HUES6 (cell line): ENCODE data around the gene UBAC2.

Source experiments
- H3K27ac ChIP-seq: 2 replicates; pipeline ENCODE4 v1.7.0; 2013; ENCODE audit warnings: low read depth, mild to moderate bottlenecking, low read length, inconsistent platforms
- H3K27me3 ChIP-seq: 2 replicates; pipeline ENCODE4 v1.6.1; 2013; ENCODE audit warnings: low read length; ENCODE audit not compliant: control insufficient read depth, insufficient read depth
- H3K36me3 ChIP-seq: 2 replicates; pipeline ENCODE4 v1.6.1; 2013; ENCODE audit warnings: low read length; ENCODE audit not compliant: control insufficient read depth, insufficient read depth
- H3K4me1 ChIP-seq: 2 replicates; pipeline ENCODE4 v1.6.1; 2013; ENCODE audit warnings: low read length; ENCODE audit not compliant: control insufficient read depth, insufficient read depth
- H3K4me3 ChIP-seq: 2 replicates; pipeline ENCODE4 v1.5.1; 2013; ENCODE audit warnings: low read depth, low read length
- H3K9ac ChIP-seq: one replicate; pipeline ENCODE4 v1.6.1; 2013; ENCODE audit warnings: mild to moderate bottlenecking, low read length
- H3K9me3 ChIP-seq: 2 replicates; pipeline ENCODE4 v1.6.1; 2013; ENCODE audit warnings: low read depth, low read length; ENCODE audit not compliant: control insufficient read depth, insufficient read depth

The UBAC2 gene

GRCh38 chr13:99357941-99358340 is 157.3 kb downstream of the UBAC2 start:
- Histone ChIP-seq H3K4me3 (no peak overlapping the region), H3K4me1 (peaks cover 10% of the 10 kb centered on the region; the same call in 1 of the 2 replicates), H3K9ac (no peak overlapping the region), H3K27ac (no peak overlapping the region), H3K9me3 (no peaks in the 10 kb centered on the region), H3K36me3 (peaks cover 43% of the 10 kb centered on the region), H3K27me3 (no peaks in the 10 kb centered on the region)

DNA sequence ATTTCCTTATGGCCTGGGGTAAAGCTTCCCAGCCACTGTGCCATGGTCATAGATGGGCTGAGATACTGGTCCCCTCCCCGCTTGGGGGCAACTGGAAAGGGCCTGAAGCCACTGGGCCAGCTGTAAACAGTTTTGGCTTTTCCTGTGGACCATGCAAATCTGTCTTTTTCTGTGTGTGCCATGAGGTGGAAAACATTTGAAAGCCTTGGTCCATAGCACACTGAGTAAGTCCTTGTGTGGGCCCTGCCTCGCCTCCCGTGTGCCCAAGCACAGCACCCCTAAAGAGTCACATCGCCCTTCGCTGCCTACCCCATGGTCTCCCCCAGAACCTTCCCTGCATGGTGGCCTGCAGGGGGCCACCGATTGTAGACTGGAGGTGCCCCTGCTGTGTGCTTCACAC is 158.9 kb downstream of the UBAC2 start:
- Histone ChIP-seq H3K27me3 (no peaks in the 10 kb centered on the region), H3K4me3 (no peak overlapping the region), H3K27ac (no peak overlapping the region), H3K36me3 (peaks cover 41% of the 10 kb centered on the region), H3K9ac (no peak overlapping the region), H3K4me1 (peaks cover 10% of the 10 kb centered on the region; the same call in 1 of the 2 replicates), H3K9me3 (no peaks in the 10 kb centered on the region)

DNA sequence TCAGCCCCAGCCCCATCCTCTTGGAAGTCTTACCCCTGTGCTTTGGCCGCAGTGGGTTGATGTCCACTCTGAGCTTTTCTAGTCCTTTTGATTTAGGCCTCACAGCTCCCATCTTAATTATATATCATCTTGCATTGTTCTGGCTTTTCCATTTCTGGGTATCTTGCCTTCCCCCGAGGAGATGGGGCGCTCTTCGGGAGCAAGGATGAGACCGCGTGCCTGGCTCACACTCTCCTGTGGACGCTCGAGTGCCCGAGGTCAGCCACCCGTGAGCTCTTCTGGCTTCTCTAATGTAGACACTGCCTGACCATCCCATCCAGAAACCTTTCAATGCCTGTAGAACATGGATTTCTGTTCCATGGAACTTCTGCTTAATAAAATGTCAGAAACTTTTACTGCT is 160.0 kb downstream of the UBAC2 start:
- no peak overlapping the region for H3K9ac ChIP-seq
- peaks cover 29% of the 10 kb centered on the region for H3K36me3 ChIP-seq
- H3K9me3 ChIP-seq: no peaks in the 10 kb centered on the region
- no peak overlapping the region for H3K4me3 ChIP-seq
- H3K27ac ChIP-seq: no peak overlapping the region
- no peaks in the 10 kb centered on the region for H3K27me3 ChIP-seq
- H3K4me1 ChIP-seq: peaks cover 10% of the 10 kb centered on the region; the same call in 1 of the 2 replicates

GRCh38 chr13:99361197-99361596 is 160.5 kb downstream of the UBAC2 start:
- H3K9me3 ChIP-seq: no peaks in the 10 kb centered on the region
- no peak overlapping the region for H3K27ac ChIP-seq
- H3K9ac ChIP-seq: no peak overlapping the region
- no peaks in the 10 kb centered on the region for H3K27me3 ChIP-seq
- no peak overlapping the region for H3K4me3 ChIP-seq
- peaks cover 26% of the 10 kb centered on the region for H3K36me3 ChIP-seq
- peaks cover 10% of the 10 kb centered on the region; the same call in 1 of the 2 replicates for H3K4me1 ChIP-seq

DNA sequence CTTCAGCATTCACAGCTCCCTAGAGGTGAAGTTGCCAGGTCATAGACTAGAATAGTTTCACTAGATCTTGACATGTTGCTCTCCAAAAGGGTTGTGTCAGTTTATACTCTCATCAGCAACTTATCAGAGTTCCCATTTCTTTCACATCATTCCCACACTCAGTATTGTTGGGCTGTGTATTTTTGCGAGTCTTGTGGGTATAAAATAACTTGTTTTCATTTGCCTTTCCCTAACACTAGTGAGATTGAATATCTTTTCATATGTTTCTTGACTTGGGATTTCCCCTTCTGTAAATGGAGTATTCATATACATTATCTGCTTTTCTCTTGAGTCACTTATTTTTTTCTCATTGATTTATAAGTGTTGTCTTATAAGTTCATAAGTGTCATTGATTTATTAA is 161.7 kb downstream of the UBAC2 start:
- no peak overlapping the region for H3K9ac ChIP-seq
- no peaks in the 10 kb centered on the region for H3K9me3 ChIP-seq
- H3K4me1 ChIP-seq: peaks cover 11% of the 10 kb centered on the region; the same call in 1 of the 2 replicates
- H3K36me3 ChIP-seq: peaks cover 14% of the 10 kb centered on the region; the same call in 1 of the 2 replicates
- no peak overlapping the region for H3K4me3 ChIP-seq
- H3K27me3 ChIP-seq: no peaks in the 10 kb centered on the region
- H3K27ac ChIP-seq: no peak overlapping the region

DNA sequence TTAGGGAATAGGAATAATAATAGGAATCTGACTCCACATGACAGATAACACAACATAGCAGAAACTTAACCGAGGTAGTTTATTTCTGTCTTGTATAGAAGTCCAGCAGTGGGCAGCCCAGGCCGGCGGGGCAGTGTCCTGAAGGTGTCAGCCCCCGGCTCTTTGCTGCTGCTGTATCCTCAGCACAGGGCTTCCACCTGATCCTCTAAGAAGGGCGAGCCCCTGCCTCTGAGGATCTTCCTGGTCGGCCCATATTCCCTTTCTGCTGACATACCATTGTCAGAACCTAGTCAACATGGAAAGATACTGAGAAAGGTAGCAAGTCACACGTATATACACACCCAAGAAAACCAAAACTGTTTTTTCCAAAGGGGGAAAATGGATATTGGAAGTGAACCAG is 162.7 kb downstream of the UBAC2 start:
- Histone ChIP-seq H3K36me3 (peaks cover 10% of the 10 kb centered on the region; the same call in 1 of the 2 replicates), H3K27me3 (no peaks in the 10 kb centered on the region), H3K9me3 (no peaks in the 10 kb centered on the region), H3K27ac (no peak overlapping the region), H3K4me1 (peaks cover 14% of the 10 kb centered on the region; the same call in 1 of the 2 replicates), H3K9ac (no peak overlapping the region), H3K4me3 (no peak overlapping the region)

GRCh38 chr13:99363949-99364348 is 163.3 kb downstream of the UBAC2 start:
- Histone ChIP-seq H3K4me1 (peaks cover 10% of the 10 kb centered on the region; the same call in 1 of the 2 replicates), H3K4me3 (no peak overlapping the region), H3K9ac (no peak overlapping the region), H3K9me3 (no peaks in the 10 kb centered on the region), H3K36me3 (peaks cover 14% of the 10 kb centered on the region; the same call in 1 of the 2 replicates), H3K27me3 (no peaks in the 10 kb centered on the region), H3K27ac (no peak overlapping the region)

DNA sequence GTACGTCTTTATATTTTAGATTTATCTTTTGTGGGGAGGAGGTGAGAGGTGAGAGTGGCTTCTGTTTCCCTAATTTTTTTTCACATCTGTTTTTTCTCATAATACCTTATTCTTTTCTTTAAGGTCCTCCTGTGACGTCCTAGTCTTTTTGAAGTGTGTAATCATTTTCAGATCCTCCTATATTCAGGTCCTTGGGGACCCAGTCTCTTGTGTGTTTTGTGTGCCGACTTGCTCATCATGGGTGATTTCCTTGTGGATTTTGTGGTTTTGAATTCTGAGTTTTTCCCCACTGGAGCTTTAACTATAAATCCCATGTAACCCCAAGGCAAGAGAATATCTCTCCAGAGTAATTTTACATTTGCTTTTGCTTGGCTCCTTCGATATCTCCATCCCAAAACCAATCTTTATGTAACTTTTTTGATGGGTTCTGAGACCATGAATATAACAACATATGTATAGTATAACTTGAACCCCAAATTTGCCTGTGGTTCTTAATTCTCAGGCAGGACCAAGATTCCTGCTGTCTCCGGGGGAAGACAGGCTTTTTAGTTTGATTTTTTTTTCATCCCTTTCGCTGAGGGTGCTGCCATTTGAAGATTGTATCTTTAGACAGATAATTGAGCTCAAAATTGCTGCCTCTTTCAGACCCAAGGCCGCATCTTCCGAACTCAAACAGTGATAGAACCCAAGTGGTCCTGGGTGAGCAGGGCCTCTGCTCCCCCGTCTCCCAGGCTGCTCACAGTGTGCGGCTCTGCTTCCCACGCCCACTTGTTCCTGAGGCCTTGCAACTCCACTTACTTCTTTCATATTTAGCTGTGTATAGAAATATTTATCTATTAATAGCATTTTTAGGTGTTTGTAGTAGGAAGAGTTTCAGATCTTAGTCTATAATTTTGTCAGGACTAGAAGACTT is 165.7 kb downstream of the UBAC2 start:
- Histone ChIP-seq H3K4me1 (peaks cover 3% of the 10 kb centered on the region; the same call in 1 of the 2 replicates), H3K36me3 (peaks cover 26% of the 10 kb centered on the region), H3K27me3 (no peaks in the 10 kb centered on the region), H3K4me3 (no peak overlapping the region), H3K9me3 (no peaks in the 10 kb centered on the region), H3K27ac (no peak overlapping the region), H3K9ac (no peak overlapping the region)

DNA sequence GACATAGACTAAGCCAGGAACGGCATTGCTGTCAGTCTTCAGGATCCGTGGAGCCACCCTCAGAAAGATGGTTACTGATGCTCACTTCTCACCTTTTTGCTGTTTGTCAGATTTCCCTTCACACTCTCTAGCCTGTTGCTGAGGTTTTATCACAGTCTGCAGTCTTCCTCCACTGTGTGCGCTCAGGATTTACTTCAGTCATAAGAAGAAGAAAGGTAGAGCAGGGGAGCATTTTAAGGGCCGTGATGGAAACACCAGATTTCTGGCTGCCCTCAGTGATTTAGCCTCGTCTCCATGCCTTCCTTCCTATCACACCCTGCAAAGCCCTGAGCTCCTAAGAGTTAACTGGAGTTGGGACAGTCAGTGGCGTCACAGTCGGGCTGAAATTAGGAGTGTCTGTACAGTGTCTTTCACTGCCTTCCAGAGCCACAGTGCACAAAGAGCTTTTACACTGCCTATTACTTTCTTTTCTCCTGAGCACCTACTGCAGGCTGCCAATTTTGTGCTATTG is 166.5 kb downstream of the UBAC2 start:
- Histone ChIP-seq H3K27me3 (no peaks in the 10 kb centered on the region), H3K27ac (no peak overlapping the region), H3K36me3 (peaks cover 24% of the 10 kb centered on the region), H3K9me3 (no peaks in the 10 kb centered on the region), H3K4me1 (peaks cover 3% of the 10 kb centered on the region; the same call in 1 of the 2 replicates), H3K4me3 (no peak overlapping the region), H3K9ac (no peak overlapping the region)

DNA sequence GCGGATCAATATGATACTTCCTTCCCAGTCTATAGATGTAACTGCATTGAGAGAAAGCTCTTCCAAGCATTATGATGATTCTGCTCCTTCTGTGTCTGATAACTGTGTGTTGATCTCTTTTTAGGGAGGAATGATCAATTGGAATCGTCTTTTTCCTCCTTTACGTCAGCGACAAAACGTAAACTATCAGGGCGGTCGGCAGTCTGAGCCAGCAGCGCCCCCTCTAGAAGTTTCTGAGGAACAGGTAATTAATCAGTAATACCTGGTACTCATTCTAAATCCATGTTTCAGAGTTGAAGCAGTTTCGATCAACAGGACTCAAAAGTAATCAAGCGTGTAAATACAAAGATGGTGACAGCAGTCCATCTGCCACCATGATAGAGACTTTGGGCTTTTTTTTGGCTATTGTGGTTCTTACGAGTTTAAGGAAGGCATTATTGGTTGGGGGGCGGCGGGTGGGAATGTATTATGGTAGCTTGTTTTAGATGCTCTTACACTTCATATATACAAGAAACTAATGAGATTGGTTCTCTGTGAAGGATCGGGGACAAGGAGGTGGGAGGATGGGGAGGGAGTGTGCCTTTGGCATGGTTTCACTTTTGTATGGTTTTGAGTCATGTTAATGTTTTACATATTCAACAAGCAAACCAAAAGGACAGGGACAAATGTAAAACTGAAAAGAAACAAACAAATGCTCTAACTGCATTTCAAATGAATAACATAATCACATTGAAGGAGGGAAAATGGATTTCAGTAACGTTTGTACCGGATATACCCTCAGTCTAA is 167.2 kb downstream of the UBAC2 start:
- Histone ChIP-seq H3K9me3 (no peaks in the 10 kb centered on the region), H3K36me3 (peaks cover 24% of the 10 kb centered on the region), H3K27me3 (no peaks in the 10 kb centered on the region), H3K4me3 (no peak overlapping the region), H3K4me1 (peaks cover 3% of the 10 kb centered on the region; the same call in 1 of the 2 replicates), H3K27ac (no peak overlapping the region), H3K9ac (no peak overlapping the region)
